IMR-90 (cell line): ENCODE measurements around the gene PCYOX1L. TPM values are rescaled to one million over a fixed set of nuclear protein-coding genes. Genes with fewer than 3 reads are reported as not detected.

Experiments used
- ATAC-seq: fragments of 200-7000 bp; cut with Tn5 transposase; 2 replicates; pipeline ENCODE4 v1.9.1; 2020; ENCODE audit warnings: low read depth, mild to moderate bottlenecking, moderate library complexity
- BruUV-seq: library from RNA; stranded (reverse); fragments of 400-500 nt; replicated peaks from 2 replicates; lab custom pipeline; 2021; lab: Mats Ljungman, UMichigan
- CTCF ChIA-PET: fragments of 300-600 bp; formaldehyde crosslinking; extraction: SDS; loops from one replicate; lab custom pipeline; 2021; ENCODE audit warnings: antibody characterized with exemption; lab: Yijun Ruan, JAX
- POLR2A ChIA-PET: fragments of 300-600 bp; sonication (Branson Sonifier 250); formaldehyde crosslinking; loops from one replicate; lab custom pipeline; 2022; ENCODE audit warnings: antibody characterized with exemption; ENCODE audit not compliant: unreplicated experiment; lab: Charles Lee
- DNase-seq: peaks from one replicate; pipeline ENCODE4 v3.0.0; 2013
- H2AFZ ChIP-seq: replicated peaks from 2 replicates; pipeline ENCODE3; 2013; ENCODE audit warnings: low read length, mild to moderate bottlenecking; ENCODE audit not compliant: poor library complexity
- H2AK5ac ChIP-seq: 2 replicates; pipeline ENCODE4 v1.6.1; 2013; ENCODE audit warnings: low read depth, low read length, inconsistent platforms
- H2AK9ac ChIP-seq: replicated peaks from 2 replicates; pipeline ENCODE3; 2013; ENCODE audit warnings: mild to moderate bottlenecking, low read depth, low read length, moderate library complexity; ENCODE audit not compliant: poor library complexity
- H2BK120ac ChIP-seq: 2 replicates; pipeline ENCODE4 v1.6.1; 2013; ENCODE audit warnings: low read depth, low read length, inconsistent platforms
- H2BK15ac ChIP-seq: 3 replicates; pipeline ENCODE4 v1.6.1; 2013; ENCODE audit warnings: low read depth, low read length, inconsistent platforms
- H2BK20ac ChIP-seq: 2 replicates; pipeline ENCODE4 v1.6.1; 2013; ENCODE audit warnings: low read depth, mild to moderate bottlenecking, inconsistent platforms, low read length, moderate library complexity
- H2BK5ac ChIP-seq: 2 replicates; pipeline ENCODE4 v1.6.1; 2013; ENCODE audit warnings: mild to moderate bottlenecking, low read depth, low read length, inconsistent platforms; ENCODE audit not compliant: poor library complexity, severe bottlenecking
- H3K14ac ChIP-seq: replicated peaks from 2 replicates; pipeline ENCODE4 v1.6.1; 2013; ENCODE audit warnings: low read depth, low read length, inconsistent platforms
- H3K18ac ChIP-seq: 2 replicates; pipeline ENCODE4 v1.6.1; 2013; ENCODE audit warnings: low read depth, low read length, control low read depth
- H3K23ac ChIP-seq: 2 replicates; pipeline ENCODE4 v1.6.1; 2013; ENCODE audit warnings: low read depth, low read length, inconsistent platforms
- H3K27ac ChIP-seq: 2 replicates; pipeline ENCODE4 v1.5.1; 2013; ENCODE audit warnings: mild to moderate bottlenecking, control low read depth, low read length; ENCODE audit not compliant: insufficient read depth
- H3K27me3 ChIP-seq: 2 replicates; pipeline ENCODE4 v1.6.1; 2013; ENCODE audit warnings: low read length; ENCODE audit not compliant: control insufficient read depth, insufficient read depth
- H3K36me3 ChIP-seq: 2 replicates; pipeline ENCODE4 v1.6.1; 2013; ENCODE audit warnings: low read length, mixed read lengths; ENCODE audit not compliant: control insufficient read depth, insufficient read depth
- H3K4ac ChIP-seq: 2 replicates; pipeline ENCODE4 v1.6.1; 2013; ENCODE audit warnings: low read depth, low read length, inconsistent platforms
- H3K4me1 ChIP-seq: 2 replicates; pipeline ENCODE4 v1.6.1; 2013; ENCODE audit warnings: low read length, mixed read lengths; ENCODE audit not compliant: control insufficient read depth, insufficient read depth
- H3K4me2 ChIP-seq: 2 replicates; pipeline ENCODE4 v1.6.1; 2013; ENCODE audit warnings: low read depth, mild to moderate bottlenecking, control low read depth, low read length, moderate library complexity
- H3K4me3 ChIP-seq: 2 replicates; pipeline ENCODE4 v1.5.1; 2013; ENCODE audit warnings: low read depth, mild to moderate bottlenecking, control low read depth, low read length, moderate library complexity; ENCODE audit not compliant: insufficient read depth
- H3K56ac ChIP-seq: 2 replicates; pipeline ENCODE4 v1.6.1; 2013; ENCODE audit warnings: low read length, inconsistent platforms; ENCODE audit not compliant: insufficient read depth; ENCODE audit errors: extremely low read depth
- H3K79me1 ChIP-seq, 2 experiments: 2 replicates each; pipeline ENCODE4 v1.6.1; 2013; ENCODE audit warnings: low read length in 2 of 2, inconsistent platforms in 1 of 2, low read depth in 1 of 2
- H3K9ac ChIP-seq: 2 replicates; pipeline ENCODE4 v1.6.1; 2013; ENCODE audit warnings: low read depth, low read length, control low read depth
- H3K9me1 ChIP-seq: 2 replicates; pipeline ENCODE4 v1.6.1; 2013; ENCODE audit warnings: low read length, inconsistent platforms; ENCODE audit not compliant: insufficient read depth
- H3K9me3 ChIP-seq: 2 replicates; pipeline ENCODE4 v1.6.1; 2013; ENCODE audit warnings: low read length; ENCODE audit not compliant: control insufficient read depth, insufficient read depth
- H4K20me1 ChIP-seq: 2 replicates; pipeline ENCODE4 v1.6.1; 2013; ENCODE audit warnings: low read length, inconsistent platforms; ENCODE audit not compliant: insufficient read depth
- H4K5ac ChIP-seq: 2 replicates; pipeline ENCODE4 v1.6.1; 2013; ENCODE audit warnings: mild to moderate bottlenecking, low read depth, low read length, control low read depth
- H4K8ac ChIP-seq, 2 experiments: 2 replicates each; pipeline ENCODE4 v1.6.1; 2013; ENCODE audit warnings: low read depth in 2 of 2, low read length in 2 of 2, control low read depth in 1 of 2, inconsistent platforms in 1 of 2
- H4K91ac ChIP-seq: 2 replicates; pipeline ENCODE4 v1.6.1; 2013; ENCODE audit warnings: low read depth, low read length, inconsistent platforms; ENCODE audit not compliant: insufficient read depth
- CEBPB ChIP-seq: IDR thresholded peaks from 2 replicates; pipeline ENCODE4 v1.6.1; 2012; ENCODE audit warnings: low read depth, low read length, improper control_type of control experiment
- CHD1 ChIP-seq: IDR thresholded peaks from 2 replicates; pipeline ENCODE4 v1.6.1; 2012; ENCODE audit warnings: low read depth, low read length, improper control_type of control experiment
- MAFK ChIP-seq: IDR thresholded peaks from 2 replicates; pipeline ENCODE4 v1.6.1; 2012; ENCODE audit warnings: low read depth, low read length, improper control_type of control experiment
- MAZ ChIP-seq: IDR thresholded peaks from 2 replicates; pipeline ENCODE4 v1.6.1; 2012; ENCODE audit warnings: low read depth, mild to moderate bottlenecking, low read length, improper control_type of control experiment, moderate library complexity, borderline replicate concordance
- MXI1 ChIP-seq: IDR thresholded peaks from 2 replicates; pipeline ENCODE4 v1.6.1; 2012; ENCODE audit warnings: low read depth, mild to moderate bottlenecking, low read length, moderate library complexity, borderline replicate concordance
- POLR2A ChIP-seq: IDR thresholded peaks from 2 replicates; pipeline ENCODE4 v1.6.1; 2012; ENCODE audit warnings: mild to moderate bottlenecking, low read depth, low read length
- WGBS, 2 experiments: methylation state at CpG; one replicate each; pipeline versions ENCODE4 v1.1.5 to v1.1.7; 2013; ENCODE audit warnings: missing lambda C conversion rate in 2 of 2; ENCODE audit not compliant: insufficient read length in 1 of 2; ENCODE audit errors: extremely low coverage in 2 of 2; 5-methylcytosine and 5-hydroxymethylcytosine counted together
- dilution Hi-C: fragments of 300-500 bp; cut with HindIII; formaldehyde crosslinking; loops from one replicate; pipeline ENCODE4 v1.14.3; 2018; ENCODE audit warnings: low sequenced_read_pairs; ENCODE audit not compliant: unreplicated experiment
- in situ Hi-C: fragments of 300-500 bp; cut with MboI; formaldehyde crosslinking; loops from 3 replicates; pipeline ENCODE4 v1.14.3; 2019; ENCODE audit warnings: low sequenced_read_pairs, inconsistent platforms, mixed read lengths
- intact Hi-C: fragments of 100-400 bp; cut with micrococcal nuclease; formaldehyde crosslinking; loops from 2 replicates; pipeline ENCODE4 v1.10.0; 2022
- polyA plus RNA-seq, 3 experiments: library from polyadenylated mRNA; depleted of rRNA; stranded (reverse); fragments of >200 nt; gene quantifications; 2 replicates each; pipeline ENCODE4 v1.2.3, GENCODE V29; 2012; ENCODE audit warnings: low replicate concordance in 1 of 3
- total RNA-seq: library from RNA; depleted of rRNA; stranded (reverse); fragments of >200 nt; gene quantifications from 2 replicates; pipeline ENCODE4 v1.2.3, GENCODE V29; 2012
- TF ChIP-seq, protein P1 (sequence below): fragments of 150-350 bp; IDR thresholded peaks from 2 replicates; pipeline ENCODE4 v1.6.1; 2017; ENCODE audit warnings: mild to moderate bottlenecking, antibody characterized with exemption, low read length, low read depth

The PCYOX1L gene
- total and polyA plus RNA-seq, 2 of the 4 experiments (the other 2 are of a cell fraction), result 7.0 to 14.3 TPM

DNA sequence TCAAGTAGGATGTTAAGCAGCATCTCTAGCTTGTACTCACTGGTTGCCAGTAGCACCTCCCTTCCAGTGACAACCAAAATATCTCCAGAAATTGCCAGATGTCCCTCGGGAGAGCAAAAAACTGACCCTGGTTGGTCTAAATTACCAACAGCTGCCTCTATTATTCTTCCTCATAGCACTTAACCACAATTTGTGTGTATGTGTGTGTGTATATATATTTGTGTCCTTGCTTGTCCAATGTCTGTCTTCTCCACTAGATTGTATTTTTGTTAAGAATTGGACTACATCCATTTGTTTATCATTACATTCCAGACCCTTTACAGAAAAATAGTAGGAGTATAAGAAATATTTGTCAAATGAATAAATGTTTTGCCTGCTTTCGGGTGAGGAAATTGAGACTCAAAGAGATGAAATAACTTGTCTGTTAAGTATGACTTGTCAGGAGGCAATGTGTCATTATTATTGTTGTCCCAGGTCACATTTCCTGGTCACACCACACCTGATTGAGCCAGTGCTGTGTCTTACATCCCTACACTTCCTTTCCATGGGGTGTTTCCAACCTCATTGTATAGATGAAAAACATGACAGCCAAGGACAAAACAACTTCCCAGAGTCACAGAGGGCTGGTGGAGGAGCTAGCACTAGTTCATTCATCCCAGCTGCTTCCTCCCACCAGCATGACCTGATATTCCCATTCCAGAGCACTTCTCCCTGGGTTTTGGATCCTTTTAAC is 24.0 kb upstream of the PCYOX1L start:
- ChIA-PET CTCF (interaction anchor here (0.6 to 1.6 kb wide), 6 partner anchors 12 to 205 kb away, joined by 3 to 5 read pairs (median 3); no protein-coding TSS in a partner anchor), POLR2A (interaction anchor here (1.3 kb wide), 1 partner anchor 13 kb away, joined by 3 read pairs; no protein-coding TSS in a partner anchor)
- Histone ChIP-seq H3K9ac (no peak overlapping the region), H3K27me3 (no peaks in the 10 kb centered on the region), H3K9me1 (peaks cover 9% of the 10 kb centered on the region), H4K5ac (no peak overlapping the region), H2BK20ac (peak overlapping the region; percentile 72), H2BK15ac (no peak overlapping the region; the same call in 2 of the 3 replicates), H3K4me3 (no peak overlapping the region), H3K27ac (peak overlapping the region; percentile 6; the same call in 1 of the 2 replicates), H3K4me2 (no peak overlapping the region), H3K4me1 (peaks cover 6% of the 10 kb centered on the region), H2AK9ac (peak overlapping the region; percentile 17), H3K56ac (peak overlapping the region; percentile 33; the same call in 1 of the 2 replicates), H4K8ac (peak overlapping the region in 1 of 2 experiments; percentile 32; a peak in 1 of 4 replicates), H3K9me3 (no peaks in the 10 kb centered on the region), H2AFZ (peak overlapping the region; percentile 47), H3K14ac (peak overlapping the region; percentile 38), H4K20me1 (no peaks in the 10 kb centered on the region), H3K36me3 (no peaks in the 10 kb centered on the region), H3K79me1 (no peaks in the 10 kb centered on the region), H3K23ac (peak overlapping the region; percentile 39), H4K91ac (peak overlapping the region; percentile 57; the same call in 1 of the 2 replicates), H2BK5ac (peak overlapping the region; percentile 71), H2AK5ac (peak overlapping the region; percentile 74; the same call in 1 of the 2 replicates), H2BK120ac (peak overlapping the region; percentile 38), H3K4ac (peak overlapping the region; percentile 73), H3K18ac (peak overlapping the region; percentile 38; the same call in 1 of the 2 replicates)
- dilution Hi-C loops (no loop called here), in situ Hi-C loops (no loop called here), intact Hi-C loops (no loop called here)
- TF ChIP-seq, protein P1, sequence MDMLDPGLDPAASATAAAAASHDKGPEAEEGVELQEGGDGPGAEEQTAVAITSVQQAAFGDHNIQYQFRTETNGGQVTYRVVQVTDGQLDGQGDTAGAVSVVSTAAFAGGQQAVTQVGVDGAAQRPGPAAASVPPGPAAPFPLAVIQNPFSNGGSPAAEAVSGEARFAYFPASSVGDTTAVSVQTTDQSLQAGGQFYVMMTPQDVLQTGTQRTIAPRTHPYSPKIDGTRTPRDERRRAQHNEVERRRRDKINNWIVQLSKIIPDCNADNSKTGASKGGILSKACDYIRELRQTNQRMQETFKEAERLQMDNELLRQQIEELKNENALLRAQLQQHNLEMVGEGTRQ, result no peak
- TF ChIP-seq MAZ, result no peak
- no peak for TF ChIP-seq MXI1
- TF ChIP-seq CHD1, result no peak
- no peak for TF ChIP-seq CEBPB
- no peak for TF ChIP-seq POLR2A
- TF ChIP-seq MAFK, result no peak
- DNase-seq (peak; percentile 56), ATAC-seq (peak; percentile 89)
- BruUV-seq, result no TSS peak
- no CpG with 5 or more reads among the region's 2 CpGs for WGBS, 2 experiments
